GM12878 (cell line): ENCODE measurements around the gene KATNA1. TPM values are rescaled to one million over a fixed set of nuclear protein-coding genes. Genes with fewer than 3 reads are reported as not detected.

Source experiments
- ASH2L ChIP-seq: fragments of 300-600, 200-600 bp; sonication (generic); IDR thresholded peaks from 2 replicates; pipeline ENCODE4 v1.6.1; 2017; ENCODE audit warnings: low read depth, mild to moderate bottlenecking, borderline replicate concordance
- CEBPB ChIP-seq, 2 experiments: fragments of 150-350 bp in 1 of 2; IDR thresholded peaks; 2 replicates each; pipeline ENCODE4 v1.6.1; 2012 to 2014; ENCODE audit warnings: low read depth in 2 of 2, low read length in 2 of 2, borderline replicate concordance in 1 of 2, inconsistent platforms in 1 of 2
- CHD1 ChIP-seq: IDR thresholded peaks from 2 replicates; pipeline ENCODE4 v1.6.1; 2012; ENCODE audit warnings: low read depth, low read length, improper control_type of control experiment
- CTCF ChIP-seq, 3 experiments: IDR thresholded peaks in 2 of 3; conservative IDR thresholded peaks in 1 of 3; 2 replicates each; pipeline ENCODE4 v1.5.1; 2011; ENCODE audit warnings: low read depth in 3 of 3, low read length in 3 of 3, mild to moderate bottlenecking in 3 of 3, control low read depth in 2 of 3, moderate library complexity in 2 of 3, inconsistent platforms in 1 of 3, mixed read lengths in 1 of 3; ENCODE audit not compliant: control insufficient read depth in 2 of 3, insufficient read depth in 1 of 3; ENCODE audit errors: extremely low read depth in 1 of 3
- E2F8 ChIP-seq: fragments of 450-650 bp; IDR thresholded peaks from 2 replicates; pipeline ENCODE4 v1.6.1; 2018; ENCODE audit warnings: mild to moderate bottlenecking, low read depth, moderate library complexity; ENCODE audit not compliant: partially characterized antibody
- KDM1A ChIP-seq: fragments of 200-600 bp; sonication (generic); IDR thresholded peaks from 2 replicates; pipeline ENCODE4 v1.6.1; 2016; ENCODE audit warnings: borderline replicate concordance
- LARP7 ChIP-seq: fragments of 450-650 bp; IDR thresholded peaks from 2 replicates; pipeline ENCODE4 v1.6.1; 2017; ENCODE audit warnings: mild to moderate bottlenecking
- MYB ChIP-seq: fragments of 150-350 bp; IDR thresholded peaks from 2 replicates; pipeline ENCODE4 v1.6.1; 2014; ENCODE audit warnings: mild to moderate bottlenecking, low read depth, low read length, borderline replicate concordance
- NR2C1 ChIP-seq: fragments of 450-650 bp; IDR thresholded peaks from 2 replicates; pipeline ENCODE4 v1.6.1; 2017; ENCODE audit warnings: antibody characterized with exemption, mild to moderate bottlenecking, moderate library complexity
- NR2F1 ChIP-seq: fragments of 450-650 bp; conservative IDR thresholded peaks from 2 replicates; pipeline ENCODE4 v1.6.1; 2017; ENCODE audit warnings: mild to moderate bottlenecking
- PML ChIP-seq: IDR thresholded peaks from 2 replicates; pipeline ENCODE4 v1.6.1; 2012; ENCODE audit warnings: low read length, inconsistent platforms
- POLR2AphosphoS2 ChIP-seq: IDR thresholded peaks from 2 replicates; pipeline ENCODE4 v1.6.1; 2011; ENCODE audit warnings: low read depth, mild to moderate bottlenecking, low read length, improper control_type of control experiment, moderate library complexity
- SIX5 ChIP-seq: IDR thresholded peaks from 2 replicates; pipeline ENCODE4 v1.6.1; 2011; ENCODE audit warnings: mild to moderate bottlenecking, low read depth, low read length, moderate library complexity; ENCODE audit not compliant: severe bottlenecking
- SKIL ChIP-seq: fragments of 450-650 bp; IDR thresholded peaks from 2 replicates; pipeline ENCODE4 v1.6.1; 2017; ENCODE audit warnings: mild to moderate bottlenecking, low read depth, inconsistent platforms; ENCODE audit not compliant: poor library complexity, severe bottlenecking
- TARDBP ChIP-seq: IDR thresholded peaks from 2 replicates; pipeline ENCODE4 v1.6.1; 2016; ENCODE audit warnings: borderline replicate concordance
- USF2 ChIP-seq: IDR thresholded peaks from 2 replicates; pipeline ENCODE4 v1.6.1; 2011; ENCODE audit warnings: low read depth, low read length, improper control_type of control experiment, borderline replicate concordance
- ZNF592 ChIP-seq: fragments of 450-650 bp; IDR thresholded peaks from 2 replicates; pipeline ENCODE4 v1.6.1; 2017; ENCODE audit warnings: mild to moderate bottlenecking, moderate library complexity
- polyA plus RNA-seq, 11 experiments: library from polyadenylated mRNA; depleted of rRNA in 4 of 11; unstranded in 6 of 11; stranded (reverse) in 5 of 11; fragments of >200 nt; fragmentation: Nextera tagmentation in 4 of 11; fragmentation: Illumina TruSeq in 1 of 11; extraction: Ambion mirVana in 4 of 11; extraction: Trizol in 1 of 11; gene quantifications; 1 replicate in 1 of 11; 2 replicates in 10 of 11; pipeline versions ENCODE4 v1.2.1 to v1.2.3, GENCODE V29; 2011 to 2016; ENCODE audit warnings: inconsistent platforms in 2 of 11, missing spikeins in 2 of 11, low read depth in 1 of 11
- total RNA-seq, 4 experiments: library from RNA; depleted of rRNA in 3 of 4; stranded (reverse); fragments of >200 nt in 3 of 4; fragmentation: Illumina TruSeq in 1 of 4; extraction: Trizol in 1 of 4; gene quantifications; 2 replicates each; pipeline versions ENCODE4 v1.2.1 to v1.2.3, GENCODE V29; 2013 to 2021

The KATNA1 gene
- total and polyA plus RNA-seq, 10 of the 15 experiments (the other 5 are each of a cell fraction or from before 2014, with no cell fraction given), result 15.4 to 35.3 (median 25.1) TPM

- peak; percentile 67 for TF ChIP-seq SIX5
- peak; percentile 65; the same call in 1 of the 2 replicates for TF ChIP-seq ZNF592
- TF ChIP-seq NR2F1, result no peak
- peak; percentile 89 for TF ChIP-seq NR2C1
- no peak for TF ChIP-seq CEBPB (IDR thresholded peaks at IDR 0.05; ENCODE audit: borderline replicate concordance in 1 of 2, low read depth in 2 of 2, low read length in 2 of 2)
- no peak for TF ChIP-seq CHD1
- TF ChIP-seq SKIL, result peak; percentile 66
- peak; percentile 60 for TF ChIP-seq E2F8
- peak; percentile 72; the same call in 1 of the 2 replicates for TF ChIP-seq TARDBP
- no peak for TF ChIP-seq KDM1A
- TF ChIP-seq PML, result 0 out of 2 replicates have a peak, but pooled peaks have one; percentile 19
- TF ChIP-seq LARP7, result peak; percentile 66
- TF ChIP-seq POLR2AphosphoS2, result peak; percentile 52; the same call in 1 of the 2 replicates
- peak; percentile 74 to 89 (median 75) for TF ChIP-seq CTCF (IDR thresholded peaks at IDR 0.05 in 2 of 3, conservative IDR thresholded peaks at IDR 0.05 in 1 of 3; ENCODE audit: control insufficient read depth in 2 of 3, extremely low read depth in 1 of 3, insufficient read depth in 1 of 3, low read depth in 3 of 3, low read length in 3 of 3)
- TF ChIP-seq ASH2L, result 0 out of 2 replicates have a peak, but pooled peaks have one; percentile 49
- peak; percentile 20 for TF ChIP-seq USF2
- no peak for TF ChIP-seq MYB
Observed at GRCh38 chr6:149545754-149546471, 102.6 kb downstream of the KATNA1 start, which contains the start of gene PPIL4 (continued).
